ENCODE results near the gene AK8.

Gene AK8

GRCh38 chr9:132754236-132754635 is 123.8 kb downstream of the AK8 start:
- FAIRE-seq (no peak), DNase-seq (ENCODE audit: extremely low spot score, insufficient read length, low read depth) (no peak)

GRCh38 chr9:132753593-132753880 is 124.5 kb downstream of the AK8 start:
- DNase-seq (ENCODE audit: extremely low spot score, insufficient read length, low read depth) (no peak), FAIRE-seq (no peak)

GRCh38 chr9:132752877-132753592 is 125.0 kb downstream of the AK8 start:
- DNase-seq (ENCODE audit: extremely low spot score, insufficient read length, low read depth) (no peak), FAIRE-seq (no peak)

- no peak for FAIRE-seq
These were observed 127.4 kb downstream of the AK8 start for GRCh38 chr9:132750668-132751067.

GRCh38 chr9:132749306-132749705 is 128.8 kb downstream of the AK8 start:
- no peak for DNase-seq (ENCODE audit: extremely low spot score, insufficient read length, low read depth)
- no peak for FAIRE-seq

More at GRCh38 chr9:132750668-132751067, 127.4 kb downstream of the AK8 start:
- no peak for DNase-seq (ENCODE audit: extremely low spot score, insufficient read length, low read depth)

- FAIRE-seq (no peak), DNase-seq (ENCODE audit: extremely low spot score, insufficient read length, low read depth) (no peak)
These were observed 129.6 kb downstream of the AK8 start for GRCh38 chr9:132748450-132748849.

- no peak for FAIRE-seq
These were observed 132.1 kb downstream of the AK8 start for GRCh38 chr9:132745756-132746709.

GRCh38 chr9:132744881-132745755 is 133.0 kb downstream of the AK8 start:
- no peak for DNase-seq (ENCODE audit: extremely low spot score, insufficient read length, low read depth)
- no peak for FAIRE-seq

More at GRCh38 chr9:132745756-132746709, 132.1 kb downstream of the AK8 start:
- no peak for DNase-seq (ENCODE audit: extremely low spot score, insufficient read length, low read depth)

GRCh38 chr9:132743931-132744479 is 134.1 kb downstream of the AK8 start:
- FAIRE-seq (no peak), DNase-seq (ENCODE audit: extremely low spot score, insufficient read length, low read depth) (no peak)

GRCh38 chr9:132742821-132743311 is 135.2 kb downstream of the AK8 start:
- no peak for FAIRE-seq
- no peak for DNase-seq (ENCODE audit: extremely low spot score, insufficient read length, low read depth)

- no peak for FAIRE-seq
- no peak for DNase-seq (ENCODE audit: extremely low spot score, insufficient read length, low read depth)
These were observed 137.4 kb downstream of the AK8 start for GRCh38 chr9:132740526-132741309.

GRCh38 chr9:132739710-132740310 is 138.3 kb downstream of the AK8 start:
- DNase-seq (ENCODE audit: extremely low spot score, insufficient read length, low read depth) (no peak), FAIRE-seq (no peak)

GRCh38 chr9:132733260-132733815 is 144.7 kb downstream of the AK8 start:
- no peak for DNase-seq (ENCODE audit: extremely low spot score, insufficient read length, low read depth)
- no peak for FAIRE-seq

- no peak for DNase-seq (ENCODE audit: extremely low spot score, insufficient read length, low read depth)
- FAIRE-seq, result no peak
These were observed 145.5 kb downstream of the AK8 start for GRCh38 chr9:132732326-132733259.

GRCh38 chr9:132731230-132731629 is 146.9 kb downstream of the AK8 start:
- DNase-seq (ENCODE audit: extremely low spot score, insufficient read length, low read depth) (no peak), FAIRE-seq (no peak)

- no peak for FAIRE-seq
- DNase-seq (ENCODE audit: extremely low spot score, insufficient read length, low read depth), result no peak
These were observed 147.7 kb downstream of the AK8 start for GRCh38 chr9:132730054-132731033.
